Adipocyte (in vitro differentiated cells): ENCODE results near the gene ENTPD5.
A peak's percentile ranks its signal among the peaks of the same experiment; 100 is the strongest.
"Not testable (repeated sequence)": the region's sequence is repeated elsewhere in the genome, so short reads cannot be mapped to it uniquely, and the experiment has no call there.

Experiments used
- DNase-seq: peaks from one replicate; pipeline ENCODE4 v3.0.0-alpha.2; 2015; ENCODE audit warnings: low read depth
- H3K27me3 ChIP-seq: replicated peaks from 2 replicates; pipeline ENCODE4 v1.7.0; 2013; ENCODE audit warnings: mild to moderate bottlenecking, low read length, moderate library complexity; ENCODE audit not compliant: control insufficient read depth, insufficient read depth
- H3K36me3 ChIP-seq: 2 replicates; pipeline ENCODE4 v1.7.0; 2013; ENCODE audit warnings: low read length, mild to moderate bottlenecking, moderate library complexity; ENCODE audit not compliant: control insufficient read depth, insufficient read depth, severe bottlenecking
- H3K4me1 ChIP-seq: 2 replicates; pipeline ENCODE4 v1.7.0; 2013; ENCODE audit warnings: mild to moderate bottlenecking, low read length, moderate library complexity; ENCODE audit not compliant: control insufficient read depth, insufficient read depth
- H3K4me3 ChIP-seq: 2 replicates; pipeline ENCODE4 v1.7.0; 2013; ENCODE audit warnings: mild to moderate bottlenecking, low read length, moderate library complexity
- H3K9ac ChIP-seq: 2 replicates; pipeline ENCODE4 v1.7.0; 2013; ENCODE audit warnings: mild to moderate bottlenecking, low read length, moderate library complexity
- H3K9me3 ChIP-seq: 2 replicates; pipeline ENCODE4 v1.7.0; 2013; ENCODE audit warnings: mild to moderate bottlenecking, low read length, moderate library complexity; ENCODE audit not compliant: control insufficient read depth

ENTPD5 gene

GRCh38 chr14:73998726-73999125, 20.4 kb downstream of the ENTPD5 start:
- DNase-seq, result no peak
- H3K9ac ChIP-seq, result no peak overlapping the region
- H3K27me3 ChIP-seq, result no peaks in the 10 kb centered on the region
- H3K36me3 ChIP-seq, result peaks cover 8% of the 10 kb centered on the region
- H3K9me3 ChIP-seq, result no peaks in the 10 kb centered on the region
- H3K4me1 ChIP-seq, result no peaks in the 10 kb centered on the region
- no peak overlapping the region for H3K4me3 ChIP-seq

GRCh38 chr14:73997944-73998447, 21.1 kb downstream of the ENTPD5 start:
- Histone ChIP-seq H3K4me1 (no peaks in the 10 kb centered on the region), H3K4me3 (no peak overlapping the region), H3K9me3 (no peaks in the 10 kb centered on the region), H3K36me3 (peaks cover 1% of the 10 kb centered on the region), H3K27me3 (no peaks in the 10 kb centered on the region), H3K9ac (no peak overlapping the region)
- DNase-seq, result no peak

GRCh38 chr14:73997108-73997943, 21.8 kb downstream of the ENTPD5 start:
- Histone ChIP-seq H3K4me3 (no peak overlapping the region), H3K36me3 (no peaks in the 10 kb centered on the region), H3K9ac (no peak overlapping the region), H3K27me3 (no peaks in the 10 kb centered on the region), H3K9me3 (no peaks in the 10 kb centered on the region), H3K4me1 (no peaks in the 10 kb centered on the region)
- no peak for DNase-seq

GRCh38 chr14:73996731-73997107, 22.4 kb downstream of the ENTPD5 start:
- Histone ChIP-seq H3K4me3 (no peak overlapping the region), H3K27me3 (no peaks in the 10 kb centered on the region), H3K9ac (no peak overlapping the region), H3K36me3 (no peaks in the 10 kb centered on the region), H3K9me3 (no peaks in the 10 kb centered on the region), H3K4me1 (no peaks in the 10 kb centered on the region)
- no peak for DNase-seq

- H3K27me3 ChIP-seq, result no peaks in the 10 kb centered on the region
- no peak overlapping the region for H3K9ac ChIP-seq
- DNase-seq, result no peak
- H3K36me3 ChIP-seq, result no peaks in the 10 kb centered on the region
- H3K4me1 ChIP-seq, result no peaks in the 10 kb centered on the region
- no peaks in the 10 kb centered on the region for H3K9me3 ChIP-seq
- no peak overlapping the region for H3K4me3 ChIP-seq
Measured at GRCh38 chr14:73995977-73996378, 23.1 kb downstream of the ENTPD5 start.

GRCh38 chr14:73994926-73995325, 24.2 kb downstream of the ENTPD5 start:
- not testable (repeated sequence) for H3K36me3 ChIP-seq, H3K4me1 ChIP-seq, H3K9ac ChIP-seq, H3K27me3 ChIP-seq, DNase-seq, H3K4me3 ChIP-seq, H3K9me3 ChIP-seq

GRCh38 chr14:73991092-73991491, 28.0 kb downstream of the ENTPD5 start:
- H3K36me3 ChIP-seq, result peaks cover 18% of the 10 kb centered on the region
- DNase-seq, result no peak
- no peaks in the 10 kb centered on the region for H3K9me3 ChIP-seq
- no peaks in the 10 kb centered on the region for H3K4me1 ChIP-seq
- no peak overlapping the region for H3K9ac ChIP-seq
- H3K4me3 ChIP-seq, result no peak overlapping the region
- H3K27me3 ChIP-seq, result no peaks in the 10 kb centered on the region

- H3K27me3 ChIP-seq, H3K9ac ChIP-seq, H3K4me1 ChIP-seq, H3K9me3 ChIP-seq, H3K4me3 ChIP-seq, DNase-seq: not testable (repeated sequence)
- peaks cover 20% of the 10 kb centered on the region for H3K36me3 ChIP-seq
Measured at GRCh38 chr14:73988656-73989055, 30.4 kb downstream of the ENTPD5 start.

- no peak overlapping the region for H3K4me3 ChIP-seq
- H3K9ac ChIP-seq, result no peak overlapping the region
- DNase-seq, result no peak
- no peaks in the 10 kb centered on the region for H3K4me1 ChIP-seq
- no peaks in the 10 kb centered on the region for H3K9me3 ChIP-seq
- H3K36me3 ChIP-seq, result peaks cover 20% of the 10 kb centered on the region
- H3K27me3 ChIP-seq, result no peaks in the 10 kb centered on the region
Measured at GRCh38 chr14:73988065-73988464, 31.0 kb downstream of the ENTPD5 start.

- no peak overlapping the region for H3K9ac ChIP-seq
- no peaks in the 10 kb centered on the region for H3K27me3 ChIP-seq
- DNase-seq, result peak; percentile 32
- no peaks in the 10 kb centered on the region for H3K4me1 ChIP-seq
- H3K9me3 ChIP-seq, result no peaks in the 10 kb centered on the region
- no peak overlapping the region for H3K4me3 ChIP-seq
- H3K36me3 ChIP-seq, result peaks cover 37% of the 10 kb centered on the region
Measured at GRCh38 chr14:73977896-73978295, 41.2 kb downstream of the ENTPD5 start.

GRCh38 chr14:73976125-73976524, 43.0 kb downstream of the ENTPD5 start:
- no peak for DNase-seq
- H3K9ac ChIP-seq, result no peak overlapping the region
- no peaks in the 10 kb centered on the region for H3K9me3 ChIP-seq
- H3K36me3 ChIP-seq, result peaks cover 40% of the 10 kb centered on the region
- no peak overlapping the region for H3K4me3 ChIP-seq
- no peaks in the 10 kb centered on the region for H3K4me1 ChIP-seq
- H3K27me3 ChIP-seq, result no peaks in the 10 kb centered on the region

- no peaks in the 10 kb centered on the region for H3K27me3 ChIP-seq
- H3K9me3 ChIP-seq, result no peaks in the 10 kb centered on the region
- no peaks in the 10 kb centered on the region for H3K4me1 ChIP-seq
- H3K36me3 ChIP-seq, result peaks cover 53% of the 10 kb centered on the region
- H3K9ac ChIP-seq, result no peak overlapping the region
- DNase-seq, result no peak
- H3K4me3 ChIP-seq, result no peak overlapping the region
Measured at GRCh38 chr14:73973497-73973896, 45.6 kb downstream of the ENTPD5 start.
